ENCODE results near the gene TCF12. TPM values are rescaled to one million over a fixed set of nuclear protein-coding genes. Genes with fewer than 3 reads are reported as not detected.

The TCF12 gene
- total and polyA plus RNA-seq, 2 of the 8 experiments (the other 6 are each of a cell fraction or from before 2014, with no cell fraction given): 85.8 to 101 TPM

- FAIRE-seq: no peak
- Histone ChIP-seq H2AK5ac (ENCODE audit: low read depth, low read length) (no peak overlapping the region), H3K23ac (ENCODE audit: insufficient read length) (no peak overlapping the region), H2BK20ac (ENCODE audit: low read length) (no peak overlapping the region), H4K20me1 (replicated peaks in 1 of 2; ENCODE audit: control insufficient read depth in 1 of 2, insufficient read depth in 2 of 2, low read length in 2 of 2) (no peaks in the 10 kb centered on the region), H3K23me2 (ENCODE audit: low read depth, low read length) (no peaks in the 10 kb centered on the region), H4K91ac (replicated peaks; ENCODE audit: insufficient read length, low read length) (no peak overlapping the region), H3K9ac (replicated peaks in 1 of 4; ENCODE audit: extremely low read depth in 1 of 4, low read depth in 3 of 4, low read length in 3 of 4) (no peak overlapping the region), H3K27ac (ENCODE audit: low read depth, low read length) (no peak overlapping the region), H3K27me3 (replicated peaks in 1 of 4; ENCODE audit: control insufficient read depth in 3 of 4, extremely low read depth in 1 of 4, insufficient read depth in 3 of 4, low read length in 3 of 4) (no peaks in the 10 kb centered on the region), H2AFZ (ENCODE audit: low read length) (no peak overlapping the region), H3K4me1 (replicated peaks in 1 of 4; ENCODE audit: control insufficient read depth in 3 of 4, insufficient read depth in 4 of 4, low read length in 3 of 4) (peaks cover 0 to 3% (median 0%) of the 10 kb centered on the region in 4 experiments; a peak in 1 of 7 replicates), H4K8ac (ENCODE audit: extremely low read depth, insufficient read depth, low read length) (no peak overlapping the region), H2BK12ac (ENCODE audit: low read depth, low read length) (no peak overlapping the region), H2BK120ac (replicated peaks; ENCODE audit: low read depth, low read length) (no peak overlapping the region), H2BK15ac (ENCODE audit: low read length) (no peak overlapping the region), H3K4me3 (ENCODE audit: extremely low read depth in 1 of 4, insufficient read depth in 2 of 4, low read depth in 3 of 4, low read length in 4 of 4) (no peak overlapping the region), H3K9me3 (ENCODE audit: insufficient read depth in 2 of 2, low read depth in 1 of 2, low read length in 1 of 2) (no peaks in the 10 kb centered on the region), H3K4ac (replicated peaks; ENCODE audit: insufficient read length, low read depth, low read length) (no peak overlapping the region), H3K79me1 (ENCODE audit: low read depth, low read length) (no peaks in the 10 kb centered on the region), H3K14ac (ENCODE audit: insufficient read length) (no peak overlapping the region), H3K4me2 (ENCODE audit: insufficient read depth in 1 of 2, low read depth in 2 of 2, low read length in 2 of 2) (no peak overlapping the region), H4K5ac (ENCODE audit: insufficient read length, low read depth, low read length) (no peak overlapping the region), H3K36me3 (ENCODE audit: control insufficient read depth in 2 of 4, insufficient read depth in 4 of 4, low read length in 3 of 4) (no peaks in the 10 kb centered on the region), H3K18ac (ENCODE audit: extremely low read depth, low read length) (no peak overlapping the region), H3K79me2 (ENCODE audit: control insufficient read depth in 1 of 2, insufficient read depth in 2 of 2, low read length in 2 of 2) (peaks cover 0 to 70% of the 10 kb centered on the region in 2 experiments; a peak in 2 of 4 replicates), H2BK5ac (ENCODE audit: low read depth, low read length) (no peak overlapping the region), H3K56ac (replicated peaks; ENCODE audit: insufficient read length, low read depth, low read length) (no peak overlapping the region)
- ChIA-PET POLR2A (ENCODE audit: partially characterized antibody) (interaction anchor here (1.4 kb wide), 1 partner anchor 16 kb away, joined by 4 read pairs; no protein-coding TSS in a partner anchor), CTCF (ENCODE audit: partially characterized antibody) (interaction anchor here (0.9 kb wide), 1 partner anchor 36 kb away, joined by 4 read pairs; no protein-coding TSS in a partner anchor)
- TF ChIP-seq RFX5 (IDR thresholded peaks at IDR 0.05; ENCODE audit: borderline replicate concordance, low read depth, low read length) (no peak), BRCA1 (IDR thresholded peaks at IDR 0.05; ENCODE audit: low read depth, low read length) (no peak), TAF1 (IDR thresholded peaks at IDR 0.05; ENCODE audit: low read depth, low read length) (no peak), CREB1 (IDR thresholded peaks at IDR 0.05) (no peak), HDAC6 (IDR thresholded peaks at IDR 0.05; ENCODE audit: low read depth, low read length) (no peak), SAP30 (IDR thresholded peaks at IDR 0.05; ENCODE audit: insufficient read depth, insufficient replicate concordance, low read length) (no peak), RXRA (IDR thresholded peaks at IDR 0.05; ENCODE audit: insufficient read depth, low read depth, low read length) (no peak), KDM5A (IDR thresholded peaks at IDR 0.05; ENCODE audit: low read length) (no peak), NANOG (IDR thresholded peaks at IDR 0.05; ENCODE audit: insufficient read depth, low read depth, low read length, poor library complexity, severe bottlenecking) (no peak), POLR2AphosphoS5 (IDR thresholded peaks at IDR 0.05; ENCODE audit: low read depth, low read length) (no peak), MAFK (IDR thresholded peaks at IDR 0.05; ENCODE audit: low read depth, low read length) (no peak), RAD21 (IDR thresholded peaks at IDR 0.05 in 1 of 2, conservative IDR thresholded peaks at IDR 0.05 in 1 of 2; ENCODE audit: low read depth in 2 of 2, low read length in 2 of 2) (no peak), TEAD4 (IDR thresholded peaks at IDR 0.05; ENCODE audit: low read depth, low read length) (no peak)
- 94% methylated on average over 1 of the region's 1 CpG; no CpG with 5 or more reads in 1 of the 2 experiments for WGBS, 2 experiments (ENCODE audit: extremely low coverage in 1 of 2, insufficient coverage in 1 of 2, insufficient read length in 1 of 2, insufficient replicate concordance in 2 of 2, low coverage in 1 of 2, low lambda C conversion rate in 2 of 2, missing lambda C conversion rate in 1 of 2)
- DNase-seq (ENCODE audit: low read depth in 1 of 2, low spot score in 2 of 2): no peak
These were observed 86.8 kb downstream of the TCF12 start for GRCh38 chr15:57005244-57005643.
